CD4-positive, alpha-beta T cell treated with Interleukin-21 for 1 hour (primary cell): ENCODE results near the gene SLC12A2.

Source experiments
- DNase-seq: peaks from one replicate; pipeline ENCODE4 v3.0.0-alpha.2; 2020

SLC12A2 gene

GRCh38 chr5:128099944-128100343 lies 16.4 kb downstream of the SLC12A2 start:
- no peak for DNase-seq

- DNase-seq, result no peak
These were observed 17.4 kb downstream of the SLC12A2 start for GRCh38 chr5:128100860-128101557.

- no peak for DNase-seq
These were observed 18.1 kb downstream of the SLC12A2 start for GRCh38 chr5:128101676-128102075.

DNA sequence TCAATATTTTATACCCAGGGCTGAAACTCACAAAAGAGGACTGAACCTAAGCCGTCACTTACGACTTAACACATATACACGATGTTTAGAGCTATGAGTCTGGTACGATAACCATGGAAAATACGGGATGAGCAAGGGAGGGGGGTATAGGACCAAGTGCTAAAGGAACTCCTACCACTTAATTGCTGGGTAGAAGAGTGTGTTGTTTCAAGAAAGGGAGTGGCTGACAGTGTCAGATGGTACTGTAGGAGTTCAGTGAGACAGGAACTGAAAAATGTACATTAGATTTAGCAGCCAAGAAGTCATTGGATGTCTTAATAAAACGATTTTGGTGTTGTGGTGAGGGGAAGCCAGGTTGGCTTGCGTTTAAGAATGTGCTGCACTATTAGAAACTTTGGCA lies 21.6 kb downstream of the SLC12A2 start:
- no peak for DNase-seq

GRCh38 chr5:128109138-128109537 lies 25.6 kb downstream of the SLC12A2 start:
- no peak for DNase-seq

- no peak for DNase-seq
These were observed 26.2 kb downstream of the SLC12A2 start for GRCh38 chr5:128109766-128110165.

DNA sequence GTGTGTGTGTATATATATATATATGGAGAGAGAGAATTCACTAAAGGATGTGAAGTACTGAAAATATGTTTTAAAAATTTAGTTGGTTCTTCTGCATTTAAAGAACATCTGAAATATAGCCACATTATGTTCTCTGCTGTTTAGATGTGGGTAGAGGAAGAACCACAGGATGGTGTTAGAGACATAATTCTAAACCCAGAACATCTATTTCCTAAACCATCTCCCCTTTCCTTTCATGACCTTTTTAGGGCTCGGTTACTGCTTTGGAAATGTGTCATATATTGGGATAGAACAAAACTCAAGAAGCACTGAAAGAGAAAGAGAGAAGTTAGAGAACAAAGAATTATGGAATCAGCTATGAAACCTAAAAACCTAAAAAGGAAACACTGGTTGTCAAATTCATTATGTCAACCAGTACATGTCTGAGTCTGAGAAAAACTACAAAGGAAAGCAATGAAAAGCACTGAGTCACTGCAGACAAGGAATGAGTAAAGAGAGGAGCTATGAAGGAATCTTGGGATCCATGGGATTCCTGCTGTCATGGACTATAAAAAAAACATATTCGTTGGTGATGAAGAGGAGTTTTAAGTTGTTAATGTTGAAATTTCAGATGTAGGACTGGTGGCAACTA lies 28.4 kb downstream of the SLC12A2 start:
- no peak for DNase-seq

DNA sequence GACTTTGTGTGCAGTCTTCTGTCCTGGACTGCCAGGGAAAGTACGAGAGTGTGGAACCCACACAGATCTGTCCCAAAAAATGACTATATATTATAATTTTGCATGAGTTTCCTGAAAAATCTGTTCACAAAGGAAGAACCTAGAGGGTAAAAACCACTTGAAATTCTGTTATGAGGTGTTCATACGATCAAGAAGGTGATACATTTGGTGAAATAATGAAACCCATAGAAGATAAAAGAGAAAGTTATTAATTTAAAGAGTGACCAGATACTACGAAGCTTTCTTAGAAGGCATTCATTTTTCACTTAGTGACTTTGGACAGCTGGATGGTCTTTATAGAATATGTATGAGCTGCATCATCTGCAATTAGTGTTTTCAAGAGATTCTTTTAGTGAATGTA lies 32.9 kb downstream of the SLC12A2 start:
- no peak for DNase-seq

DNA sequence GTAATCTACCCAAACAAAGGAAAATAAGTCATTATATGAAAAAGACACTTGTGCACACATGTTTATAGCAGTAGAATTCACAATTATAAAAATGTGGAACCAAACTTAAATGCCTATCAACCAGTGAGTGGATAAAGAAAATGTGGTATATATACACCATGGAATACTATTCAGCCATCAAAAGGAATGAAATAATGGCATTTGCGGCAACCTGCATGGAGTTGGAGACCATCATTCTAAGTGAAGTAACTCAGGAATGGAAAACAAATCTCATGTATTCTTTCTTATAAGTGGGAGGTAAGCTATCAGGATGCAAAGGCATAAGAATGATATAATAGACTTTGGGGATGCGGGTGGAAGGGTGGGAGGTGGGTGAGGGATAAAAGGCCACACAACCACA lies 34.6 kb downstream of the SLC12A2 start:
- DNase-seq, result no peak

GRCh38 chr5:128121651-128122050 lies 38.1 kb downstream of the SLC12A2 start:
- no peak for DNase-seq

DNA sequence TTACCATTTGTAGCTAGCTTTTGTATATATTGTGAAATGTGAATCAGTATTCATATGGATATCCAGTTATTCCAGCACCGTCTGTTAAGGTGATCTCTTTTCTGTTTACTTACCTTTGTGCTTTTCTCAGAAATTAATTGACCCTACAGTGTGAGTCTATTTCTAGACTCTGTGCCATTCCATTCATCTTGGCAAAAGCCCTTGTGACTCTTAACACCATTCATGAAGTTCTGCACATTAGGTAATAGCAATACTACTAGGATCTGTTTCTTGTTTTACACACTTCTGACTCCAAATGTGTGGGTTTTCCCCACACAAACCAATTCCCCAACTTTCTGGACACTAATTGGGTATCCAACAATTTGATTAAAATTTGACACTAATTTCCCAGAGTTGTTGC lies 40.4 kb downstream of the SLC12A2 start:
- DNase-seq, result no peak

DNA sequence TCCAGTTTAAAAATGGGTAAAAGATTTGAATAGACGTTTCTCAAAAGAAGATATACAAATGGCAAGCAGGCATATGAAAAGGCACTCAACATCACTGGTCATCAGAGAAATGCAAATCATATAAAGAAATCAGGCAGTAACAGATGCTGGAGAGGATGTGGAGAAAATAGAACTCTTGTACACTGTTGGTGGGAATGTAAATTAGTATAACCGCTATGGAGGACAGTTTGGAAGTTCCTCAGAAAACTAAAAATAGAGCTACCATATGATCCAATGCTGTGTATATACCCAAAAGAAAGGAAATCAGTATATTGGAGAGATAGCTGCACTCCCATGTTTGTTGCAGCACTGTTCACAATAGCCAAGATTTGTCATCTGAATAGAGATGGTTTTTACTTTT lies 42.7 kb downstream of the SLC12A2 start:
- DNase-seq, result no peak

DNA sequence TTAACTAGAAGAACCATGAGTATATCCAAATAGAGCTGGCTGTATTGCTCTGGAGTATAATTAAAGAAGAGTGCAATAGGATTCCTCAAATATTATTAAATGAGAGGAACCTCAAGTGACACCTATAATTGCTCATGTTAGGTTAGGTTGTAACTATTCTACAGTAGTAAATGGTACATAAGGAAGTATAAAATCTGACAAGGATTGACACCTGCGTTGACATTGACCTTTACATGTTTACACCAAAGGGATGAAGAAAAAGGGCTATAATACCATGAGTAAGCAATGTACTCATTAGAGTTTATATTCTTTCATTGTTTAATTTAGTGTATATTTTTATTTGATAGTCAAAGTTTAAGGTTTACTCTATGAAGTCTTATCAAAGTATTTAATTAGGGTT lies 48.9 kb downstream of the SLC12A2 start:
- no peak for DNase-seq

GRCh38 chr5:128135286-128135685 lies 51.7 kb downstream of the SLC12A2 start:
- no peak for DNase-seq

DNA sequence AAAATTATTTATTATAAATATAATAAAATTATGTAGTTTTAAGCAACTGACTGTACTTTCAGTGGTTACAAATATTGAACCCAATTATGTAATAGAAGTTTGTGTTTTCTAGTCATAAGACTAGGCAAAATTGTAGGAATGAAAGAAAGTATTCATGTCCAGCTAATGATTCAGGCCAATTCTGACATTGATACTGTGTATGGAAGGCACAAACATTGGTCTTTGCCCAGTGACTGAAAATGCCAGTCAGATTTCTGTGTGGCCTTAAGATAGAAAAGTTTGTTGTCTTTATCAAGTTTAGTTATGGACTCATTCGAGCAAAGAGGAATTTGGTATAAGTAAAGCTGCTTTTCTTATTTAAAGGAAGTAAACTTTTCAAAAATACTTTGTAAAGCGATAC lies 60.3 kb downstream of the SLC12A2 start:
- DNase-seq, result no peak

DNA sequence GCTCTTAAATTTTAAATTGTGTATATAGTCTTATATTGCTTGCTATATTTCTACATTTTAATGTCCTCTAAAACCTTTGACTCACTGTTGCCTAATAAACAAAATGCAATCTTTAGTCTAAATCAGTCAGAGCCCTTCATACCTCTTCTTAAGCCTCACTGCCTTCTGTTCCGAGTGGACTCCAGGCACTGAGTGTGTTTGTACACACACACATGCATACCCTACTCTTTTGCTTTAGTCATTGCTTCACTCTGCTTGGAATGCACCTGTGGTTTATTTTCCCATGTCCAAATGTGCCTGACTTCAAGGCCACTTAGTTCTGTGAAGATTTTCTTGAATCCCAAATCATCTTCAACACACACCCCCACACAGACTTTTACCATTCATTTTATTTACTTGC lies 60.9 kb downstream of the SLC12A2 start:
- no peak for DNase-seq

GRCh38 chr5:128146671-128147070 lies 63.1 kb downstream of the SLC12A2 start:
- DNase-seq, result no peak

DNA sequence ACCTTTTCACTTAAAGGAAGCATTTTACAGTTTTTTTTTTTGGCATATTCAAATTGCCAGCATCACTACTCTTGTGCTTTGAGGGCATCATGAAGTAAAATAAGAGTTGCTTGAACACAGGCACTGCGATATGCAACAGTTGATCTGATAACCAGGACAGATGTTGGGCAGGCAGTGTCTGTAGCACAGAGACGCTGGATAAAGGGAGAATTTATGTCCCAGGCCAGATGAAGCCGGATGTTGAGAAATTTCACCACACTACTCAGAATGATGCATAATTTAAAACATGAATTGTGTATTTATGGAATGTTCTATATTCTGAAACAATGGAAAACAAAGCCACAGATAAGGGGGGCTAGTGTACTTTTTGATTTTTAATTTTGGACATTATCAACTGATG lies 71.4 kb downstream of the SLC12A2 start:
- DNase-seq, result no peak

GRCh38 chr5:128155776-128156175 lies 72.2 kb downstream of the SLC12A2 start:
- DNase-seq, result no peak

- no peak for DNase-seq
These were observed 73.0 kb downstream of the SLC12A2 start for GRCh38 chr5:128156521-128156920.

GRCh38 chr5:128158342-128158741 lies 74.8 kb downstream of the SLC12A2 start:
- DNase-seq, result no peak

GRCh38 chr5:128163991-128164390 lies 80.4 kb downstream of the SLC12A2 start:
- no peak for DNase-seq

- DNase-seq, result no peak
These were observed 85.9 kb downstream of the SLC12A2 start for GRCh38 chr5:128169401-128170017.

DNA sequence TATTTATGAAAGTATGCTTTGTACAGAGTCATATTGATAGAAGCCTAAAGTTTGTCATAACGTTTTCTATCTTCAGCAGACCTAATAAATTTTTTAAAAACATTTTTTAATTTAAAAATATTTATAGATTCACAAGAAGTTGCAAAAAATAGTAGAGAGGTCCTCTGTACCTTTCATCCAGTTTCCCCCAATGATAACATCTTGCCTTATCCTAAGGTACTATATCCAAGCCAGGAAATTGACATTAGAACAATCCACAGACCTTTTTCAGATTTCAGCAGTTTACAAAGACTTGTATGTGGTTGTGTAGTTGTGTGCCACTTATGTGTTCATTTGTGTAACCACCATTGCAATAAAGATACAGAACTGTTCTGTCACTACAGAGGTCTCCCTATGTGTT lies 88.5 kb downstream of the SLC12A2 start:
- no peak for DNase-seq

DNA sequence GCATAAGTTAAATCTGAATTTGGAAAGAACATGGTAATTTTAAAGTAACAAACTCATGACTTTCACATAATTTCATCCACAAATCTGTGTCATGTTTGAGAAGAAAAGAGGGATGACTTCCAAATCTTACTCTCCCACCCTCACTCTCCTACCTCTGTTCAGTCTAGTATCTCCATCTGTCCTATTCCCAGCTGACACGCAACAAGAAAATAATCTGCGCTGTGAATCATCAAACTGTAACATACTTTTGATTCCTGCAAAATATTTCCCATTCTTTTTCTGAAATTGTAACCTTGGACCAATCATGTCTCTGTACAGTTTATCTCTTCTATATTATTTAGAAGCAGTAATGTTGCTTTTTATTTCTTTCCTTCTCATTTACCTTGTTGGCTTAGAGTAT lies 91.4 kb downstream of the SLC12A2 start:
- DNase-seq, result no peak
